GM19395 (cell line): ENCODE results near the gene HID1.

Source experiments
- ATAC-seq: cut with Tn5 transposase; IDR thresholded peaks from one replicate; pipeline ENCODE4 v1.9.1; 2021; ENCODE audit warnings: mild to moderate bottlenecking, moderate library complexity; ENCODE audit not compliant: unreplicated experiment

The HID1 gene

DNA sequence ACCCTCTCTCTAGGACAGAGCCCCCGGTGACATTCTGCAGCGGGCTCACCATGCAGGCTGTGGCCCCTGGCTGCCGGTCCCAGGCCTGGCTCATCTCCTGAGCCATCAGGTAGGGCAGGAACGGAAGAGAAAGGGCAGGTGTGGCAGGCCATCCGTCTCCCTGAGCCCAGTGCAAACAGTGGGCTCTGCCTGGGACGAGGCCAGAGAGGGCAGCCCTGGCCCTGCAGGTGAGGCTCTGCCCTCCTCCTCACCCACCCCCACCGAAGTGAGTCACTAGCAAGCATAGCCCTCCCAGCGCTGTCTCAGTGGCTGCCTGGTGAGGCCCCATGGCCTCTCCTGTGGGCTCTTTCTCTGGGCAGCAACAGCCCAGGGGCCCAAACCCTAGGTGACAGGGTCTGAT, 22.4 kb downstream of the HID1 start:
- no peak for ATAC-seq

- no peak for ATAC-seq
These were observed 23.0 kb downstream of the HID1 start for GRCh38 chr17:74949455-74950115.

GRCh38 chr17:74947041-74947754, 25.4 kb downstream of the HID1 start:
- ATAC-seq: no peak

DNA sequence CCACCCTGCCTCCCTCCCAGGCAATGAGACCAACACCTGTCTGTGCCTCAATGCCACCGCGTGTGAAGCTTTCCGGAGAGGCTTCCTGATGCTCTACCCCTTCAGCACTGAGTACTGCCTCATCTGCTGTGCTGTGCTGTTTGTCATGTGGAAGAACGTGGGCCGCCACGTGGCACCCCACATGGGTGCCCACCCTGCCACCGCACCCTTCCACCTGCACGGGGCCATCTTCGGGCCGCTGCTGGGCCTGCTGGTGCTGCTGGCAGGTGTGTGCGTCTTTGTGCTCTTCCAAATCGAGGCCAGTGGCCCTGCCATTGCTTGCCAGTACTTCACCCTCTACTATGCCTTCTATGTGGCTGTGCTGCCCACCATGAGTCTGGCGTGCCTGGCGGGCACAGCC, 25.9 kb downstream of the HID1 start:
- no peak for ATAC-seq

- ATAC-seq: no peak
These were observed 27.0 kb downstream of the HID1 start for GRCh38 chr17:74945543-74945942.

DNA sequence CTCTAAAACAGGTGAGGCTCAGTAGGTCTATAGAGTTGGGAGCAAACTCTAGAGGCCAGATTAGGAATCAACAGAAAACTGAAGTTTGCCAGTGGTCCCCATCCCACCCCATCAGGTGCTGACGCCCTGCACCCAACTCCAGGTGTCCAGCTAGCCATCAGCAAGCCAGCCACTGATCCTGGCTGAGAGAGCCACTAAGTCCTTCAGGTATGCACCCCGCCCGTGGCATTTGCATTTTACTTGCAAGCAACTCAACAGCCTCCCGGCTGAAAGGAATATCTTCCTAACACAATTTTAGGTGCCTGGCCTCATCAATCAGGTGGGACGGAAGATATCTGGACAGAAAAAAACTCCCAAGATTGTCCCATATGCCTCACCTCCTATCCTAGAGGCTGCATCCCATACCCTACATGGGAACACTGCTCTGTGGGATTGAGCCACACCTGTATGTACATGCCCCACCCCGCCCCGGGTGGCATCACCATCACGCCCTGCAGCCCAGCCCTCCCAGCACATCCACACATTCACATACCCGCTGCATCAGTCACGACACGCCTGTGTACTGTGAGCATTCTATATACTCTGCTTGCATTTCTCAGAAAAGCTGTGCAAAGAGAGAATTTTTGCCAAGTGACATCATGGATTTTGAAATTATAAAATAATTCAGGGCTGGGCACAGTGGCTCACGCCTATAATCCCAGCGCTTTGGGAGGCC, 28.6 kb downstream of the HID1 start:
- ATAC-seq: no peak

- no peak for ATAC-seq
These were observed 31.3 kb downstream of the HID1 start for GRCh38 chr17:74941128-74941725.

DNA sequence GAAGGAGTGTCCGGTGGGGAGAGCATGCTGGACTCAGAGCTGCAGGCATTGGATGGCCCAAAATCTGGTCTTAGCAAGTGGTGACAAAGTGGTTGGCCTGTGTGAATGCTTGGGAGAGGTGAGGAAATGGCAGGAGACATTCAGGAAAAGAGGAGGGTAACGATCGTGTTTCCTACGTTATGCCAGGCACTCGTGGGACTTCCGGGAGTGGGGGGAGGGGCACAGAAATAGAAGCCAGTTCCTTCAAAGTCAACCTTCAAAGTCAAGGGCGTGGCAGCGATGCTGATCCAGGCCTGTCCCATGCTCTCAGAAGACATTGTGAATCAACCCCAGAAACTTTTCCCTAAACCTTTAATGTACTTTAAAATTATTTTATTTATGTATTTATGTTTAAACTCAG, 33.0 kb downstream of the HID1 start:
- ATAC-seq: no peak

GRCh38 chr17:74938194-74938950, 34.2 kb downstream of the HID1 start:
- ATAC-seq: no peak

DNA sequence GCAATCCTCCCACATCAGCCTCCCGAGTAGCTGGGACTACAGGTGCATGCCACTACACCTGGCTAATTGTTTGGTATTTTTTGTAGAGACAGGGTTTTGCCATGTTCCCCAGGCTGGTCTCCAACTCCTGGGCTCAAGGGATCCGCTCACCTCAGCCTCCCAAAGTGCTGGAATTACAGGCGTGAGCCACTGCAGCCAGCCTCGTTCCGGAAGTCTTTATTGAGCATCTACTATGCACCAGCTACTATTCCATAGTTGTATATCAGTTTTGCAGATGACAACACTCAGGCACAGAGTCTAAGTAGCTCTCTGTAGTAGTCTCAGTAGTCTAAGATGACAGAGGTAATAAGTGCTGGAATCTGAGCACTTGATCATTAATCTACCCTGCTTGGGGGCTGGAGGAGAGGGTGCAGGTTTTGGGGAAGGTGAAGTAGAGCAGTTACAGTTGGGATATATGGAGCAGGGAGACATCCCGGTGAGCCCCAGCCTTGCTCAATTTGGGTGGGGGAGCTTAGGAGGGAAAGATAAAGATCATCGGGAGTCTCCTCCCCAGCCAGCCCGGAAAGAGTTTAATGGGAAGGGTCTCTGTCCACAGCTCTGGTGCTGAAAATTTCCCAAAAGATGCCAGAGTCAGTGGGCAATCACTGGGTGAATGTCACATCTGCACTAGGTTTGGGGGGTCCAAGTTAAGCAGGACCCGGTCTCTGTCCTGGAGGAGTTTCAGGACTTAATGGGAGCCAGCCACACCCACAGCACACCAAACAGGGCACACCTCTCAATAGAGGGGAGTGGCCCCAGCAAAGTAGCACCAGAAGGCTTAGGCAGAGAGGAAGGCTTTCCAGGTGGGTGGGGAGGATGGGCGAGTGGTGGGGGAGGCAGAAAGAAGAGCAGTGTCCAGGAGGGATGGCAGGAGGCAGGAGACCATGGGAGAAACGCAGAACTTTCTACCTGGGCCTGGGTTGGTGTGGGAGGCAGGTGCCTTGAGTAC, 35.2 kb downstream of the HID1 start:
- no peak for ATAC-seq

DNA sequence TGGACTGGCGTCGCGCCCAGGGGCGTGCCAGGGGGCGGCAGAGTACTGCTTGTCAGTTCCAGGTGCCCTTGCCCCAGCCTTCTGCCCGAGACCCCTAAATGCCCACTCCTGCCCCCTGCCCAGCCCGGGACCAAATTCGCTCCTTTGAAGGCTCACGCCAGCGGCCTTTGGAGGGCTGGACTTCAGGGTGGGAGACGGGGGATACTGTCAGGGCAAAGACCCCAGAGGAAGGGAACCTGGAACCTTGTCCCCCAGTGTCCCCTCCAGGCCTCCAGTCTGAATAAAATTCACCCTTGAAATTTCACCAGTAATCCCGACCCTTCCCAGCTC, 36.1 kb downstream of the HID1 start:
- no peak for ATAC-seq

- no peak for ATAC-seq
These were observed 36.7 kb downstream of the HID1 start, which contains the start of gene OTOP3 for GRCh38 chr17:74935585-74936469. Gene OTOP3, plus strand, starts transcription at chr17:74935898. Its CDS starts 24 bp downstream, at chr17:74935922.

DNA sequence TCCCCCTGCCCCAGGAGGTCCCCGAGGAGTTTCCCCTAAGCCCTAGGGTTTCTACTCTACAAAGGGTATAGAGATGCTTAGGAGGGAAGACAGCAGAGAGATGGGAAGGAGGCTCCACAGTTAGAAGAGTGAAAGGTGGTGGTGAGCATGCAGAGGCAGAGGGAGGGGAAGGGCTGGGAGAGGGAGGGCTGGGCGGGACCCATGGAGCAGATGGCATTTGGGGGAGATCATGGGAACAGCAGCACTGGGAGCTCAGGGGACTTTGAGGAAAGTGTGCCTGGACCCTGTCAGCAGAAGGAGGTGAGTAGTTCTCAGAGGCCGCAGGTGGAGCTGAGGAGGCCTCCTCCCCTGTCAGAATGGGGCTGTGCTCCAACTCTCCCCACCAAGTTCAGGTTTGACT, 37.5 kb downstream of the HID1 start:
- ATAC-seq: no peak

- ATAC-seq: no peak
These were observed 42.0 kb downstream of the HID1 start for GRCh38 chr17:74930535-74931036.

DNA sequence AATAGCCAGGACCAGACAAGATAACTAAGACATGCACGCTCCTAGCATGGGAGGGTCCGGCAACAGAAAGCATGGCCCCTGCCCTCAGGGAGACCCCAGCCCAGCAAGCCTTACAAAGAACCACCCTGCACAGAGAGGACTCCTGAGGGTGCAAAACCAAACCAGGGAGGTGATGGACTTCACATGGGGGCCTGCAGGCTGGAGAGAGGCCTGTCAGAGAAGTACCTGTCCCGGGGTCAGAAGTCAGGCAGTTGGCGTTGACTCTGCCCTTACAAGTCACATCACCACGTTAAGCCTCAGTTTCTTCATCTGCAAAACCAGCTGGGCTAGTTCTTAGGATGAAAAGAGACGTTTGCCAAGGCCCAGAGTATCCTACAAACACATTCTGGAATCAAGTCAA, 43.8 kb downstream of the HID1 start:
- no peak for ATAC-seq

DNA sequence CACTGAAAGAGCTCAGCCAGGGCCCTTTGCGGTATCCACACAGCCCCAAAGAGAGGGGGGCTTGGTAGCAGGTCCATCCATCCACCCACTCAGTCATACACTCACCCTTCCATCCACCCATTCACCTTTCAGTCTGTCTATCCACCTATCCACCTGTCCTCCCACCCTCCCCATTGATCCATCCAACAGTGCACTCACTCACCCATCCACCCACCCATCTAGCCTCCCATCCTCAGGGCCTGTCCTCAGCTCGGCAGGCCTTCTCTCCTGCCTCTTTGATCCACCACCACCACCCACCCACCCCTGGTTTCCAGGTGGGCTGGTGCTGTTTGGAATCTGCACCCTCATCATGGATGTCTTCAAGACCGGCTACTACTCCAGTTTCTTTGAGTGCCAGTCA, 47.3 kb downstream of the HID1 start:
- no peak for ATAC-seq

DNA sequence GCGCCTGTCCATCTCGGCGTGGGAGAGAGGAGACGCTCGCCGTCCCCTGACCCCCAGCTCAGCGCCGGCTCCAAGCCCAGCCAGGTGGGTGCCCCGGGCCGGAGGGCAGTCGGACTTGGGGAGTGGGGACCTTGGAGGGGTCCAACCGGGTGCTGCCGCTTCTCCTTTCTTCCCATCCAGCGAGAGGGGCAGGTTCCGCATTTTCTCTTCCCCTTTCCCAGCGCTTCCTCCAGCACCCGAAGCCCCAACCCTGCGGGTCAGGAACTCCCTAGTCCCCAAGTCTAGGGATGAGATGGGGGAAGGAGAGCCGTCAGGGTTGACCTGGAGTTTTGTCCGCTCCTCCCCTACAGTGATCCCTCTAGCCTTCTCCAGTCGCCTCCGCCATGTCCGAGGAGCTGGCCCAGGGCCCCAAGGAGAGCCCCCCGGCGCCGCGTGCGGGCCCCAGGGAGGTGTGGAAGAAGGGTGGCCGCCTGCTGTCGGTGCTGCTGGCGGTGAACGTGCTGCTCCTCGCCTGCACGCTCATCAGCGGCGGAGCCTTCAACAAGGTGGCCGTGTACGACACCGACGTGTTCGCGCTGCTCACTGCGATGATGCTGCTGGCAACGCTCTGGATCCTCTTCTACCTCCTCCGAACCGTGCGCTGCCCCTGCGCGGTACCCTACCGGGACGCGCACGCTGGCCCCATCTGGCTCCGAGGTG, 48.2 kb downstream of the HID1 start, which contains the start of gene OTOP2:
TSS of gene OTOP2 (plus strand) at position 24 of the 699 bp plus-strand sequence. CDS start at position 384, 360 bp downstream.
- no peak for ATAC-seq
